H7 (cell line): ENCODE results near the gene PADI2. TPM values are rescaled to one million over a fixed set of nuclear protein-coding genes. Genes with fewer than 3 reads are reported as not detected.

Experiments used
- DNase-seq: peaks from one replicate; pipeline ENCODE4 v3.0.0; 2012
- H3K27me3 ChIP-seq: 2 replicates; pipeline ENCODE4 v1.6.0; 2011; ENCODE audit warnings: mild to moderate bottlenecking, low read length; ENCODE audit not compliant: control insufficient read depth, insufficient read depth
- H3K36me3 ChIP-seq: replicated peaks from 2 replicates; pipeline ENCODE4 v1.5.1; 2011; ENCODE audit warnings: low read length; ENCODE audit not compliant: control insufficient read depth, insufficient read depth
- H3K4me3 ChIP-seq: 2 replicates; pipeline ENCODE4 v1.5.1; 2011; ENCODE audit warnings: low read depth, mild to moderate bottlenecking, control low read depth, low read length, moderate library complexity; ENCODE audit not compliant: insufficient read depth
- total RNA-seq: library from RNA; depleted of rRNA; stranded (reverse); fragments of >200 nt; shearing (Covaris generic); gene quantifications from 2 replicates; pipeline ENCODE4 v1.2.3, GENCODE V29; 2014

PADI2 gene
- total RNA-seq, 1 experiment from 2014 or later: 2.1 TPM

GRCh38 chr1:17155257-17155920, 36.1 kb upstream of the PADI2 start:
- Histone ChIP-seq H3K36me3 (no peaks in the 10 kb centered on the region), H3K27me3 (no peaks in the 10 kb centered on the region), H3K4me3 (no peak overlapping the region)
- DNase-seq: no peak

GRCh38 chr1:17149771-17150170, 30.5 kb upstream of the PADI2 start:
- no peak overlapping the region for H3K4me3 ChIP-seq
- no peaks in the 10 kb centered on the region for H3K27me3 ChIP-seq
- peak; percentile 72 for DNase-seq
- no peaks in the 10 kb centered on the region for H3K36me3 ChIP-seq

- no peaks in the 10 kb centered on the region for H3K36me3 ChIP-seq
- no peak overlapping the region for H3K4me3 ChIP-seq
- H3K27me3 ChIP-seq: no peaks in the 10 kb centered on the region
- peak; percentile 61 for DNase-seq
These were observed 29.8 kb upstream of the PADI2 start for GRCh38 chr1:17148950-17149608.

GRCh38 chr1:17145648-17146047, 26.4 kb upstream of the PADI2 start:
- H3K27me3 ChIP-seq: no peaks in the 10 kb centered on the region
- no peaks in the 10 kb centered on the region for H3K36me3 ChIP-seq
- H3K4me3 ChIP-seq: no peak overlapping the region
- no peak for DNase-seq

- Histone ChIP-seq H3K27me3 (no peaks in the 10 kb centered on the region), H3K4me3 (no peak overlapping the region), H3K36me3 (no peaks in the 10 kb centered on the region)
- no peak for DNase-seq
These were observed 24.5 kb upstream of the PADI2 start for GRCh38 chr1:17143760-17144159.

GRCh38 chr1:17141441-17142197, 22.4 kb upstream of the PADI2 start:
- Histone ChIP-seq H3K36me3 (no peaks in the 10 kb centered on the region), H3K27me3 (no peaks in the 10 kb centered on the region), H3K4me3 (no peak overlapping the region)
- DNase-seq: no peak

GRCh38 chr1:17140279-17140678, 21.0 kb upstream of the PADI2 start:
- DNase-seq: no peak

GRCh38 chr1:17139637-17140036, 20.4 kb upstream of the PADI2 start:
- H3K36me3 ChIP-seq: no peaks in the 10 kb centered on the region
- no peaks in the 10 kb centered on the region for H3K27me3 ChIP-seq
- no peak overlapping the region for H3K4me3 ChIP-seq
- no peak for DNase-seq

More at GRCh38 chr1:17140279-17140678, 21.0 kb upstream of the PADI2 start:
- Histone ChIP-seq H3K36me3 (no peaks in the 10 kb centered on the region), H3K4me3 (no peak overlapping the region), H3K27me3 (no peaks in the 10 kb centered on the region)

GRCh38 chr1:17137441-17137840, 18.2 kb upstream of the PADI2 start:
- no peaks in the 10 kb centered on the region for H3K36me3 ChIP-seq
- DNase-seq: no peak
- no peaks in the 10 kb centered on the region for H3K27me3 ChIP-seq
- no peak overlapping the region for H3K4me3 ChIP-seq

- no peak overlapping the region for H3K4me3 ChIP-seq
- no peaks in the 10 kb centered on the region for H3K27me3 ChIP-seq
- H3K36me3 ChIP-seq: no peaks in the 10 kb centered on the region
- no peak for DNase-seq
These were observed 17.7 kb upstream of the PADI2 start for GRCh38 chr1:17136936-17137335.

- Histone ChIP-seq H3K36me3 (no peaks in the 10 kb centered on the region), H3K4me3 (no peak overlapping the region), H3K27me3 (no peaks in the 10 kb centered on the region)
- DNase-seq: no peak
These were observed 16.9 kb upstream of the PADI2 start for GRCh38 chr1:17136145-17136544.

GRCh38 chr1:17135530-17135929, 16.3 kb upstream of the PADI2 start:
- no peaks in the 10 kb centered on the region for H3K36me3 ChIP-seq
- DNase-seq: no peak
- no peaks in the 10 kb centered on the region for H3K27me3 ChIP-seq
- H3K4me3 ChIP-seq: no peak overlapping the region

- Histone ChIP-seq H3K4me3 (no peak overlapping the region), H3K27me3 (no peaks in the 10 kb centered on the region), H3K36me3 (no peaks in the 10 kb centered on the region)
- no peak for DNase-seq
These were observed 15.5 kb upstream of the PADI2 start for GRCh38 chr1:17134724-17135123.

GRCh38 chr1:17134034-17134433, 14.8 kb upstream of the PADI2 start:
- no peaks in the 10 kb centered on the region for H3K36me3 ChIP-seq
- no peaks in the 10 kb centered on the region for H3K27me3 ChIP-seq
- DNase-seq: no peak
- no peak overlapping the region for H3K4me3 ChIP-seq

- no peak for DNase-seq
- H3K36me3 ChIP-seq: no peaks in the 10 kb centered on the region
- H3K4me3 ChIP-seq: no peak overlapping the region
- no peaks in the 10 kb centered on the region for H3K27me3 ChIP-seq
These were observed 10.9 kb upstream of the PADI2 start for GRCh38 chr1:17130138-17130635.
